ENCODE measurements around the gene MCC.

GRCh38 chr5:113029614-113030013, 458.6 kb downstream of the MCC start:
- TF ChIP-seq CTCF (IDR thresholded peaks at IDR 0.05): no peak
- no peak for TF ChIP-seq POLR2A (IDR thresholded peaks at IDR 0.05)

All from upper lobe of left lung (tissue), 4 donors.